Activated CD8-positive, alpha-beta T cell treated with anti-CD3 and anti-CD28 coated beads for 36 hours (primary cell): ENCODE measurements around the gene FAM110A. TPM values are rescaled to one million over a fixed set of nuclear protein-coding genes. Genes with fewer than 3 reads are reported as not detected.
"Not testable (repeated sequence)": the region's sequence is repeated elsewhere in the genome, so short reads cannot be mapped to it uniquely, and the experiment has no call there.

Experiments
- ATAC-seq: fragments of 200-7000 bp; cut with Tn5 transposase; one replicate; pipeline ENCODE4 v1.10.0; 2021; ENCODE audit warnings: mild to moderate bottlenecking, moderate library complexity
- CTCF ChIA-PET: fragments of 350-600 bp; sonication (Branson Sonifier 250); formaldehyde crosslinking; loops from one replicate; lab custom pipeline; 2021; ENCODE audit warnings: antibody characterized with exemption; lab: Charles Lee
- POLR2A ChIA-PET: fragments of 350-600 bp; sonication (Branson Sonifier 250); formaldehyde crosslinking; loops from one replicate; lab custom pipeline; 2021; ENCODE audit warnings: antibody characterized with exemption; lab: Charles Lee
- DNase-seq: peaks from one replicate; pipeline ENCODE4 v3.0.0-alpha.2; 2020
- H3K27ac Mint-ChIP-seq: one replicate; pipeline ENCODE4 v1.8.0; 2021; ENCODE audit warnings: mild to moderate bottlenecking, mixed read lengths
- H3K27me3 Mint-ChIP-seq: one replicate; pipeline ENCODE4 v1.8.0; 2021; ENCODE audit warnings: mixed read lengths
- H3K36me3 Mint-ChIP-seq: one replicate; pipeline ENCODE4 v1.8.0; 2021; ENCODE audit warnings: low read depth, mixed read lengths
- H3K4me1 Mint-ChIP-seq: one replicate; pipeline ENCODE4 v1.8.0; 2021; ENCODE audit warnings: low read depth, mixed read lengths
- H3K4me3 Mint-ChIP-seq: one replicate; pipeline ENCODE4 v1.8.0; 2021; ENCODE audit warnings: mild to moderate bottlenecking, moderate library complexity, mixed read lengths
- H3K9me3 Mint-ChIP-seq: one replicate; pipeline ENCODE4 v1.8.0; 2021; ENCODE audit warnings: mixed read lengths
- CTCF ChIP-seq: fragments of 200-600 bp; IDR thresholded peaks from one replicate; pipeline ENCODE4 v1.8.0; 2022; ENCODE audit warnings: antibody characterized with exemption, mild to moderate bottlenecking
- intact Hi-C: fragments of 100-400 bp; cut with micrococcal nuclease; formaldehyde crosslinking; loops from one replicate; pipeline ENCODE4 v1.10.0; 2022
- total RNA-seq, 2 experiments: library from RNA; stranded (reverse); gene quantifications; one replicate each; pipeline ENCODE4 v1.2.3, GENCODE V29; 2021

FAM110A gene
- total RNA-seq, 2 experiments from 2014 or later: 20.5 to 23.1 TPM

DNA sequence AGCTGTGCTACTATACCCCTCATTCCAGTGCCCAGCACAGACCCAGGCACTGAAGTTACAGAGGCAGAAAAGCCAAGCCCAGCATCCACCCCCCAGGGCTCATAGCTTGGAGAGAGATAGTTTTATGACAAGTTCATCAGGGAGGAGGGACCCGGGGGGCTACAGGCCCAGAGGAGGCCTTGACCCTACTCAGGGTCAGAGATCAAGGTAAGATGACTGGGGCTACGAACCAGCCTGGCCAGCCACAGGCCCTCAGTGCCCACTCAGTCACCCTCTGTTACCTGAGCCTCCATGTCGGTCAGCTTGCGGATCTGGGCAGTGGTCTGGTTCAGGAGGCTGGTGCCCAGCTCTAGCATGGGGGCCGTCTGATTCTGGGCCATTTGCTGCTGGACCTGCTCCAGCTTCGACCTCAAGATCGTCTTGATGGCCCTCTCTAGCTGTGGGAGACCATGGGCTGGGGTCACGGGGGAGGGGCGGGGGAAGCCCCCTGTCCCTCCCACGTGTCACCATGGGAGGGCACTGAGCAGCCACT is 56.5 kb downstream of the FAM110A start:
- no peak for ATAC-seq
- TF ChIP-seq CTCF: no peak
- ChIA-PET POLR2A (no interaction called here), CTCF (interaction anchor here (1.4 to 1.9 kb wide), 2 partner anchors 65 to 67 kb away, joined by 5 to 7 read pairs; no protein-coding TSS in a partner anchor)
- no peak for DNase-seq
- H3K27ac Mint-ChIP-seq: no peak overlapping the region
- intact Hi-C loops: no loop called here
- no peaks in the 10 kb centered on the region for H3K36me3 Mint-ChIP-seq
- no peaks in the 10 kb centered on the region for H3K9me3 Mint-ChIP-seq
- H3K27me3 Mint-ChIP-seq: peaks cover 7% of the 10 kb centered on the region
- peaks cover under 1% of the 10 kb centered on the region for H3K4me1 Mint-ChIP-seq
- H3K4me3 Mint-ChIP-seq: no peak overlapping the region

DNA sequence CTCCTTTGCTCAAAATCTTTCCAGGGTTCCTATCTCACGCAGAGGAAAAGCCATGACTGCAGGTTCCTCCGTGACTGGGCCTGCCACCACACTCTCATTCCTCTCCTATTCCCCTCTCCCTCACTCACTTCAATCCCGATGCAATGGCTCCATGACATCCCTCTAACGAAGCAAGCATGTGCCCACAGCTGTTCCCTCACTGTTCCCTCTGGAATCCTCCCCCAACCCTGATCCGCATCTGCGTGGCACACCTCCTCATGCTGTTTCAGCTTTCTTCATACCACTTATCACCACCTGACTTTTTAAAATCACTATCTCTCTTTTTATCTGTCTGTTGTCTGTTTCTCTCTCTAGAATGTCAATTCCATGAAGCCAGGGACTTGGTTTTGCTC is 57.1 kb downstream of the FAM110A start:
- ATAC-seq: no peak
- no peaks in the 10 kb centered on the region for H3K9me3 Mint-ChIP-seq
- no peak for DNase-seq
- CTCF ChIA-PET: interaction anchor here (0.6 to 1.9 kb wide), 2 partner anchors 65 to 72 kb away, joined by 3 to 5 read pairs; no protein-coding TSS in a partner anchor
- no peak overlapping the region for H3K27ac Mint-ChIP-seq
- H3K36me3 Mint-ChIP-seq: no peaks in the 10 kb centered on the region
- POLR2A ChIA-PET: no interaction called here
- no peak overlapping the region for H3K4me3 Mint-ChIP-seq
- H3K27me3 Mint-ChIP-seq: peaks cover 3% of the 10 kb centered on the region
- intact Hi-C loops: no loop called here
- no peak for TF ChIP-seq CTCF
- H3K4me1 Mint-ChIP-seq: no peaks in the 10 kb centered on the region

- Mint-ChIP-seq H3K36me3 (no peaks in the 10 kb centered on the region), H3K4me1 (no peaks in the 10 kb centered on the region), H3K4me3 (no peak overlapping the region), H3K27me3 (peaks cover 2% of the 10 kb centered on the region), H3K27ac (no peak overlapping the region), H3K9me3 (no peaks in the 10 kb centered on the region)
- no peak for ATAC-seq
- CTCF ChIA-PET: interaction anchor here (0.6 to 1.9 kb wide), 2 partner anchors 64 to 72 kb away, joined by 3 to 5 read pairs; no protein-coding TSS in a partner anchor
- no peak for TF ChIP-seq CTCF
- no peak for DNase-seq
- POLR2A ChIA-PET: no interaction called here
- intact Hi-C loops: no loop called here
These were observed 57.7 kb downstream of the FAM110A start for GRCh38 chr20:891058-891705.

GRCh38 chr20:891706-892080 is 58.2 kb downstream of the FAM110A start:
- intact Hi-C loops: no loop called here
- Mint-ChIP-seq H3K4me1 (no peaks in the 10 kb centered on the region), H3K9me3 (no peaks in the 10 kb centered on the region), H3K4me3 (no peak overlapping the region), H3K27ac (no peak overlapping the region), H3K27me3 (peaks cover 2% of the 10 kb centered on the region), H3K36me3 (no peaks in the 10 kb centered on the region)
- POLR2A ChIA-PET: no interaction called here
- no peak for TF ChIP-seq CTCF
- ATAC-seq (no peak), DNase-seq (no peak)
- CTCF ChIA-PET: interaction anchor here (1.9 kb wide), 1 partner anchor 64 kb away, joined by 5 read pairs; no protein-coding TSS in a partner anchor

- H3K27ac Mint-ChIP-seq, DNase-seq, CTCF ChIA-PET, POLR2A ChIA-PET, H3K4me3 Mint-ChIP-seq, H3K9me3 Mint-ChIP-seq, intact Hi-C loops, H3K4me1 Mint-ChIP-seq, ATAC-seq, H3K36me3 Mint-ChIP-seq, H3K27me3 Mint-ChIP-seq: not testable (repeated sequence)
These were observed 58.9 kb downstream of the FAM110A start for GRCh38 chr20:892371-892770.

Other genes with a start within 250 kb of the FAM110A start
- gene TCF15, start 223.4 kb upstream of the FAM110A start, total RNA-seq: under 1 TPM in 1 of 2 experiments, not detected in 1; 0.23 TPM
- gene SRXN1, start 180.5 kb upstream of the FAM110A start, total RNA-seq: 1 to 10 TPM; 9.4 to 9.8 TPM
- not detected for gene SCRT2, start 157.9 kb upstream of the FAM110A start, total RNA-seq
- gene SLC52A3, start 65.2 kb upstream of the FAM110A start, total RNA-seq: not detected
- not detected for gene ANGPT4, start 82.6 kb downstream of the FAM110A start, total RNA-seq
- gene RSPO4, start 168.6 kb downstream of the FAM110A start, total RNA-seq: not detected